GM19463 (cell line): Measurements from ENCODE around the gene CCDC167.

Experiments
- ATAC-seq: cut with Tn5 transposase; IDR thresholded peaks from one replicate; pipeline ENCODE4 v1.9.1; 2021; ENCODE audit warnings: mild to moderate bottlenecking, moderate library complexity; ENCODE audit not compliant: unreplicated experiment

The CCDC167 gene

GRCh38 chr6:37491171-37491829, 8.4 kb downstream of the CCDC167 start:
- no peak for ATAC-seq

DNA sequence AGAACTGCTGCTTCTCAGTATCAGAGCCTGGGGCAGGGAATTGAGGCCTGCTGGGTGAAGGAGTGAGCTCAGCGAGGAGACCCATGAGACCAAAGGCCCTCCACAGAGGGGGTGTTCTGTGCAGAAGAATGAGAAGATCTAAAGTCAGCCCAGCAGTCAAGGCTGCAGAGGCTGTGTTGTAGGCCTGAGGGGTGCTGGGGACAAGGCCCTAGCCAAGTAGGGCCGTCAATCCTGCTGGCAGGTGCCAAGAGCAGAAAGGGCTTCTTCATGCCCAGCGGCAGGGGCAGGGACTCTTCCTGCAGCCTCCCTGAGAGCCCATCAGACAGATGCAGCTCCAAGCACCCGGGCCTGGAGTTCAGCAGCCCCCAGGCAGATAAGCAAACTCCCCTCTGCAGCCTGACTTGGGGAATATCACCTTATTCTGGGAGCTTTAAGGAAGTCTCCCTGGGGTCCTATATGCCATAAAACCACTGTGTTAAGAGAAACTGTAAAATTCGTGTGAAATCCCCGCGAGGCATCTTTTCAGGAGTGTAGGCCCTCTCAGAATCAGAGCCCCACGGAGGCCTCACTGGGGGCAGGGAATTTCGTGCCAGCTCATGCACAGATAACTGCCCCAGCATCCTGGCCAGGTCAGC, 9.0 kb downstream of the CCDC167 start:
- ATAC-seq: no peak

- ATAC-seq: no peak
These were observed 9.9 kb downstream of the CCDC167 start for GRCh38 chr6:37489697-37490336.

- ATAC-seq: no peak
These were observed 11.2 kb downstream of the CCDC167 start for GRCh38 chr6:37488476-37488875.

- no peak for ATAC-seq
These were observed 11.9 kb downstream of the CCDC167 start for GRCh38 chr6:37487591-37488380.

GRCh38 chr6:37486121-37486839, 13.4 kb downstream of the CCDC167 start:
- ATAC-seq: no peak

- no peak for ATAC-seq
These were observed 14.4 kb downstream of the CCDC167 start for GRCh38 chr6:37485291-37485702.

- no peak for ATAC-seq
These were observed 14.9 kb downstream of the CCDC167 start for GRCh38 chr6:37484786-37485170.

DNA sequence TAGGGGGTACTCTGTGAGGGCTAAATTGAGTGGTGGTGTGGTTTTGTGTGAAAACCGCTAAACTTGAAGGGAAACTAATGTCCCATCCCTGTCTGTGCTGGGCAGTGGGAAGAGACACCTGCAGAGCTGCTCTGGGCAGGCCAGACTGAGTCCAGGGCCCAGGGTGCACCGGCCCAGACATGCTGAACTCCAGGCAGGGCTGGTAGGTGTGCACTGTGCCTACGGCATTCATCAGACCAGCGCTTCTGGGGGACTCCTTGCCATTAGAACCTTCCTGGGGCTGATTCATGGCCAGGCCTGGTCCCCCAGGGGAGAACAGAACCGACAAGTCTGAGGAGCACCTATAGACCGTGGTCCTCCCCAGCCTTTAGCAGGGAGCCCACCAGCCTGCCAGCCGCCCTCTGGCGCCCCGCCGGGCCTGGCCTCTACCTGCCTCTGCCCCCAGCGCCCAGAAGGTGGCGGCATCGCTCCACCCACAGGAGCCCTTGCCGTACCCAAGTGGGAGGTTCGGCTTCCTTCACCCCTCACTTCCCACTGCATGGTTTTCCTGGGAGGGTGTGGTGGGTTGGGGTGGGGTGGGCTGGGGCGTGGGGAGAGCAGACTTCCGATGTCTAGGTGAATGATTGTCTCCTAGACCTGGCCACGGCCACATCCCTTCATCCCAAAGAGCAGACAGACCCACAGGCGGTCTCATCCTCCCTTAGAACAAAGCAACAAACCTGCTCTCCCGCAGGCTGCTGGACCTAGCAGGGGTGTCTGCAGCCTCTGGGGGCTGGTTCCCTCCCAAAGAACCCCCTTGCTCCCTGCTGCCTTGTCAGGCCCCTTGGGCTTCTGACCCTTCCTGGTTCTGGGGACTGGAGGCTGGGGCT, 15.5 kb downstream of the CCDC167 start:
- ATAC-seq: no peak

GRCh38 chr6:37483252-37483901, 16.3 kb downstream of the CCDC167 start:
- ATAC-seq: no peak

GRCh38 chr6:37482606-37483251, 17.0 kb downstream of the CCDC167 start:
- no peak for ATAC-seq

GRCh38 chr6:37481711-37482605, 17.7 kb downstream of the CCDC167 start:
- no peak for ATAC-seq

GRCh38 chr6:37480951-37481534, 18.6 kb downstream of the CCDC167 start:
- ATAC-seq: no peak

DNA sequence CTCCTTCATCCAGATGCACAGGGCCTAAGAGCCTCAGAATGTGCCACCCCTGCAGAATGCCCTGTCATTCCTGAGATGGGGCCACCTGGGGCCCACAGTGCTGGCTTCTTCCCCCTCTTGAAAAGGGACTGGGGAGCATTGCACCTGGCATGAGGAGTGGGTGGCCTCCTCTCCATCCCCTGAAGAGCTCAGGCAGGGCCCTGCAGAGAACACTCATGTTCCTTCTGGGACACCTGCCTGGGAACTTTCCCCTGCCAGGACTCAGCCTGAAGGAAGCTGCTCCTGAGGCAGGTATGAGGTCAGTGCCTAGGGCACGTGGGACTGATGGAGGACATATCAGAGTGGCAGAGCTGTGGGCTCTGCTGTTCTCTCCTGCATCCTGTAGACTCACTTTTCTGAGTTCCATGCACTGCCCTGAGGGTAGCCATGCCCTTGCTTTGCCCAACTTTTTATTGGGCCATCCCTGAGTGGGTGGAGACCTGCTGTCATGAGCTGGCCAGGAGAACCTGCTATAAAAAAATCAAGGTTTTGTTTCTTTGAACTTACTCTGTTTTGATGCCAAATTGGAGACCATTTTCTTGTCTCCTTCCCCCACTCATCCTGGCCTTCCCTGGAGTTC, 19.5 kb downstream of the CCDC167 start:
- no peak for ATAC-seq

- no peak for ATAC-seq
These were observed 20.3 kb downstream of the CCDC167 start for GRCh38 chr6:37479266-37479854.

DNA sequence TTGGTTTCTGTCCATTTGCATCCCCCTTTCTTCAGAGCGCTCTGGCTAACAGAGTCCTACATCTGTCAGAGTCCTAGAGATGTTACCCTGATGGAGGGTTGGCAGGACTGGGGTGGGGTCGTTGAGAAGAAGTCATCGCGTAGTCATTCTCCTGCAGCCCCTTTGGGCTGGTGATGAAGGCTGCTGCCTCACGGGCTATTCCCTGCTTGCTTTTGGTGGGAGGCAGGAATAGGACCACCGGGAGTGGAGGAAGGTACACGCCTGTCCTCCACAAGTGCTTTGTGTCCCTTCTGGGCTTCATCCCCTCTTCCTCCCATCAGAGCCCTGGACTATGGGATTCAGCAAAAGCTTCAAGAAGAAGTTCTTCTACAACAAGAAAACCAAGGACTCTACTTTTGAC, 20.9 kb downstream of the CCDC167 start:
- no peak for ATAC-seq
